ENCODE measurements around the gene TYSND1. TPM values are rescaled to one million over a fixed set of nuclear protein-coding genes. Genes with fewer than 3 reads are reported as not detected.
A peak's percentile ranks its signal among the peaks of the same experiment; 100 is the strongest.

The TYSND1 gene, protein sequence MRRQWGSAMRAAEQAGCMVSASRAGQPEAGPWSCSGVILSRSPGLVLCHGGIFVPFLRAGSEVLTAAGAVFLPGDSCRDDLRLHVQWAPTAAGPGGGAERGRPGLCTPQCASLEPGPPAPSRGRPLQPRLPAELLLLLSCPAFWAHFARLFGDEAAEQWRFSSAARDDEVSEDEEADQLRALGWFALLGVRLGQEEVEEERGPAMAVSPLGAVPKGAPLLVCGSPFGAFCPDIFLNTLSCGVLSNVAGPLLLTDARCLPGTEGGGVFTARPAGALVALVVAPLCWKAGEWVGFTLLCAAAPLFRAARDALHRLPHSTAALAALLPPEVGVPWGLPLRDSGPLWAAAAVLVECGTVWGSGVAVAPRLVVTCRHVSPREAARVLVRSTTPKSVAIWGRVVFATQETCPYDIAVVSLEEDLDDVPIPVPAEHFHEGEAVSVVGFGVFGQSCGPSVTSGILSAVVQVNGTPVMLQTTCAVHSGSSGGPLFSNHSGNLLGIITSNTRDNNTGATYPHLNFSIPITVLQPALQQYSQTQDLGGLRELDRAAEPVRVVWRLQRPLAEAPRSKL
- total RNA-seq (2021; ENCODE audit: unreplicated experiment) (39.3 TPM), Bru-seq, nascent RNA (percentile 85 among the genes with signal in this experiment), BruChase-seq, experiment 1, labeled RNA remaining after a 2-hour chase (percentile 94 among the genes with signal in this experiment), BruChase-seq, experiment 2, labeled RNA remaining after a 6-hour chase (percentile 91 among the genes with signal in this experiment)
- polyA plus RNA-seq (2012; ENCODE audit: insufficient read length), result 35.5 TPM
- long read RNA-seq, transcript TYSND1-201 (4 exons, 3,644 nt), result major isoform, 86 of 135 reads
- long read RNA-seq, transcript TYSND1-204 (3 exons, 3,341 nt), result minor isoform, 12 of 135 reads
- long read RNA-seq, transcript TYSND1-202 (2 exons, 3,397 nt), result minor isoform, 7 of 135 reads
- long read RNA-seq, partial matches to known transcripts, result 15 of 135 reads
- long read RNA-seq, other reads (novel, unspliced or antisense), result 15 of 135 reads

DNA sequence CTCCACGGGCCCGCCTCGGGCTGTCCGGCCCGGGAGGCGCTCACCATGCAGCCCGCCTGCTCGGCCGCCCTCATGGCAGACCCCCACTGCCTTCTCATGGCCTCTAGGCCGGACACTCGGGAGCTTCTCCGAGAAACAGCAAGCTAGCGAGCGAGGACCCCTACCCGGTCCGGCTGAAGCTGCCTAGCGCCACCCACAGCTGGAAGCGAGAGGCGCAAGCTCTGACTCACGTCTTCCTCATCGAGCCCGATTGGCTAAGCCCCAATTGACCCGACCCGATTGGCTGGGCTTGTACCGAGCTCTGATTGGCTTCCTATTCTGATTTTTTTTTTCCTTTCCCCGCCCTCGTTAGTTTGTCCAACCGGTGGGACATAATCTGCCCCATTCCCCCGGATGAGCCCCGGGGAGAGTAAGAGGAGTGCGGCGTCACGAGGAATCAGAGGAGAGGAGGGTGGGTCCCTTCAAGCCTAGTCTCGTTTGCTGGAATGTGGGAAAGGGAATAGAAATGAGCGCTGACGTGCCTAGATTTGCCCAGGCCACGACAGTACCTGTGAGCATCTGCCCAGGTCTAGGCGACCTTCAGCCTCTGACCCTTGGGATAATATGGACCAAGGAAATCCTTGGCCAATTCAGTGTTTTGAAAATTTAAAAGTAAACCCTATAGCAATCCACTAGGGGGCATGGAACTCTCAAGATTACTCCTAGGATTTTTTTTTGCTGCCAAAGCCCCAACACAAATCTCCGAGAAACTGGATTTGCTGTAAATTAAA lies at the start of gene TYSND1:
Gene TYSND1, minus strand, starts transcription at position 212 of the 770 bp plus-strand sequence. Its CDS starts 114 bp downstream, at position 98.
- POLR2A ChIA-PET, result interaction anchor here (0.6 to 0.9 kb wide), 6 partner anchors 11 to 639 kb away, joined by 3 to 5 read pairs (median 4); partner anchors contain the start of gene SAR1A

More for the DNA sequence above, at the start of gene TYSND1:
- TF ChIP-seq SIN3A (IDR thresholded peaks at IDR 0.05; ENCODE audit: borderline replicate concordance, insufficient read depth, low read depth, low read length), result peak; percentile 89
- TF ChIP-seq POLR2AphosphoS5 (IDR thresholded peaks at IDR 0.05; ENCODE audit: low read depth, low read length), result peak; percentile 94
- TF ChIP-seq, protein P1, sequence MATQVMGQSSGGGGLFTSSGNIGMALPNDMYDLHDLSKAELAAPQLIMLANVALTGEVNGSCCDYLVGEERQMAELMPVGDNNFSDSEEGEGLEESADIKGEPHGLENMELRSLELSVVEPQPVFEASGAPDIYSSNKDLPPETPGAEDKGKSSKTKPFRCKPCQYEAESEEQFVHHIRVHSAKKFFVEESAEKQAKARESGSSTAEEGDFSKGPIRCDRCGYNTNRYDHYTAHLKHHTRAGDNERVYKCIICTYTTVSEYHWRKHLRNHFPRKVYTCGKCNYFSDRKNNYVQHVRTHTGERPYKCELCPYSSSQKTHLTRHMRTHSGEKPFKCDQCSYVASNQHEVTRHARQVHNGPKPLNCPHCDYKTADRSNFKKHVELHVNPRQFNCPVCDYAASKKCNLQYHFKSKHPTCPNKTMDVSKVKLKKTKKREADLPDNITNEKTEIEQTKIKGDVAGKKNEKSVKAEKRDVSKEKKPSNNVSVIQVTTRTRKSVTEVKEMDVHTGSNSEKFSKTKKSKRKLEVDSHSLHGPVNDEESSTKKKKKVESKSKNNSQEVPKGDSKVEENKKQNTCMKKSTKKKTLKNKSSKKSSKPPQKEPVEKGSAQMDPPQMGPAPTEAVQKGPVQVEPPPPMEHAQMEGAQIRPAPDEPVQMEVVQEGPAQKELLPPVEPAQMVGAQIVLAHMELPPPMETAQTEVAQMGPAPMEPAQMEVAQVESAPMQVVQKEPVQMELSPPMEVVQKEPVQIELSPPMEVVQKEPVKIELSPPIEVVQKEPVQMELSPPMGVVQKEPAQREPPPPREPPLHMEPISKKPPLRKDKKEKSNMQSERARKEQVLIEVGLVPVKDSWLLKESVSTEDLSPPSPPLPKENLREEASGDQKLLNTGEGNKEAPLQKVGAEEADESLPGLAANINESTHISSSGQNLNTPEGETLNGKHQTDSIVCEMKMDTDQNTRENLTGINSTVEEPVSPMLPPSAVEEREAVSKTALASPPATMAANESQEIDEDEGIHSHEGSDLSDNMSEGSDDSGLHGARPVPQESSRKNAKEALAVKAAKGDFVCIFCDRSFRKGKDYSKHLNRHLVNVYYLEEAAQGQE (IDR thresholded peaks at IDR 0.05; ENCODE audit: insufficient read depth in 1 of 2, low read depth in 2 of 2, low read length in 1 of 2), result no peak
- TF ChIP-seq, protein P2, sequence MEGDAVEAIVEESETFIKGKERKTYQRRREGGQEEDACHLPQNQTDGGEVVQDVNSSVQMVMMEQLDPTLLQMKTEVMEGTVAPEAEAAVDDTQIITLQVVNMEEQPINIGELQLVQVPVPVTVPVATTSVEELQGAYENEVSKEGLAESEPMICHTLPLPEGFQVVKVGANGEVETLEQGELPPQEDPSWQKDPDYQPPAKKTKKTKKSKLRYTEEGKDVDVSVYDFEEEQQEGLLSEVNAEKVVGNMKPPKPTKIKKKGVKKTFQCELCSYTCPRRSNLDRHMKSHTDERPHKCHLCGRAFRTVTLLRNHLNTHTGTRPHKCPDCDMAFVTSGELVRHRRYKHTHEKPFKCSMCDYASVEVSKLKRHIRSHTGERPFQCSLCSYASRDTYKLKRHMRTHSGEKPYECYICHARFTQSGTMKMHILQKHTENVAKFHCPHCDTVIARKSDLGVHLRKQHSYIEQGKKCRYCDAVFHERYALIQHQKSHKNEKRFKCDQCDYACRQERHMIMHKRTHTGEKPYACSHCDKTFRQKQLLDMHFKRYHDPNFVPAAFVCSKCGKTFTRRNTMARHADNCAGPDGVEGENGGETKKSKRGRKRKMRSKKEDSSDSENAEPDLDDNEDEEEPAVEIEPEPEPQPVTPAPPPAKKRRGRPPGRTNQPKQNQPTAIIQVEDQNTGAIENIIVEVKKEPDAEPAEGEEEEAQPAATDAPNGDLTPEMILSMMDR (IDR thresholded peaks at IDR 0.05), result peak; percentile 92
- Histone ChIP-seq H3K9me3 (ENCODE audit: control insufficient read depth, insufficient read depth, low read depth, low read length) (no peaks in the 10 kb centered on the region), H3K4me3 (ENCODE audit: low read depth in 2 of 2, low read length in 2 of 2) (peak within 1 kb of the TSS; percentile 69 to 85), H3K27me3 (ENCODE audit: control insufficient read depth, insufficient read depth, low read length) (no peaks in the 10 kb centered on the region), H3K27ac (ENCODE audit: low read length) (peak within 1 kb of the TSS; percentile 89), H3K36me3 (ENCODE audit: control insufficient read depth, insufficient read depth, low read length) (peaks cover 10% of the 10 kb centered on the region), H3K4me1 (ENCODE audit: control insufficient read depth, insufficient read depth, low read length) (peaks cover 12% of the 10 kb centered on the region)
- in situ Hi-C loops (cut with HindIII; ENCODE audit: low pct_unique_long_range_greater_than_20kb, low sequenced_read_pairs) (no loop called here), intact Hi-C loops (cut with micrococcal nuclease; ENCODE audit: unreplicated experiment) (no loop called here)
- ATAC-seq (peak; percentile 87), DNase-seq (ENCODE audit: low read depth, low spot score) (peak; percentile 93)
- no TSS peak for BruUV-seq (replicated peaks)
- CTCF ChIA-PET, result interaction anchor here (0.5 to 2.1 kb wide), 13 partner anchors 12 to 1511 kb away, joined by 3 to 18 read pairs (median 5); partner anchors contain the start of gene SAR1A

Measured in Panc1 (cell line).